Lung (tissue), 12 donors: ENCODE data around the gene PPOX. TPM values are rescaled to one million over a fixed set of nuclear protein-coding genes. Genes with fewer than 3 reads are reported as not detected.

ENCODE experiments used
- ATAC-seq: fragments of 200-7000 bp; cut with Tn5 transposase; one replicate; pipeline ENCODE4 v1.9.1; 2020; ENCODE audit warnings: moderate number of reproducible peaks; ENCODE audit not compliant: insufficient read depth, low FRiP score
- DNase-seq, 3 donors: peaks; one replicate each; pipeline ENCODE4 v3.0.0-alpha.2; 2013 to 2017
- H3K27ac ChIP-seq, 2 donors: one replicate each; pipeline ENCODE4 v1.5.1; 2013; ENCODE audit warnings: mild to moderate bottlenecking in 2 of 2, moderate library complexity in 2 of 2, control low read depth in 1 of 2, inconsistent platforms in 1 of 2, low read depth in 1 of 2, low read length in 1 of 2
- H3K27me3 ChIP-seq, 3 donors: one replicate each; pipeline ENCODE4 v1.5.1; 2013; ENCODE audit warnings: low read length in 2 of 3; ENCODE audit not compliant: control insufficient read depth in 3 of 3, insufficient read depth in 3 of 3
- H3K36me3 ChIP-seq, 4 donors: one replicate each; pipeline ENCODE4 v1.5.1; 2013; ENCODE audit warnings: low read length in 4 of 4, mild to moderate bottlenecking in 1 of 4, moderate library complexity in 1 of 4; ENCODE audit not compliant: control insufficient read depth in 4 of 4, insufficient read depth in 4 of 4
- H3K4me1 ChIP-seq, 5 donors: one replicate each; pipeline ENCODE4 v1.5.1; 2013; ENCODE audit warnings: low read length in 5 of 5, mild to moderate bottlenecking in 2 of 5, moderate library complexity in 1 of 5; ENCODE audit not compliant: control insufficient read depth in 5 of 5, insufficient read depth in 5 of 5
- H3K4me3 ChIP-seq: one replicate; pipeline ENCODE4 v1.5.1; 2013; ENCODE audit warnings: mild to moderate bottlenecking, control low read depth, moderate library complexity
- H3K9ac ChIP-seq, 2 donors: one replicate each; pipeline ENCODE4 v1.5.1; 2013; ENCODE audit warnings: low read length in 2 of 2, control low read depth in 1 of 2; ENCODE audit not compliant: insufficient read depth in 1 of 2
- H3K9me3 ChIP-seq, 4 donors: one replicate each; pipeline ENCODE4 v1.5.1; 2013; ENCODE audit warnings: low read length in 3 of 4, mild to moderate bottlenecking in 1 of 4, moderate library complexity in 1 of 4; ENCODE audit not compliant: control insufficient read depth in 4 of 4, insufficient read depth in 3 of 4
- WGBS, 2 donors: extraction: QIAGEN DNeasy Blood & Tissue Kit; methylation state at CpG; one replicate each; pipeline ENCODE4 v1.1.7; 2013; 5-methylcytosine and 5-hydroxymethylcytosine counted together
- polyA plus RNA-seq, 2 donors: library from polyadenylated mRNA; stranded (reverse); fragments of 200-250 nt; gene quantifications; one replicate each; pipeline ENCODE4 v1.2.1, GENCODE V29; 2013
- total RNA-seq, 2 donors: library from RNA; depleted of rRNA in 1 of 2; stranded (reverse); fragments of >200 nt in 1 of 2; gene quantifications; one replicate each; pipeline ENCODE4 v1.2.1, GENCODE V29; 2014 to 2021
- TF ChIP-seq, protein P1 (sequence below): IDR thresholded peaks from 2 replicates; pipeline ENCODE4 v1.5.1; 2012; ENCODE audit warnings: mild to moderate bottlenecking; ENCODE audit errors: control extremely low read depth, extremely low read depth
- donor health status: control.
- donor health status: control.
- donor health status: Bipolar disorder and iron deficiency.
- donor health status: healthy.
- donor health status: DM: yes; HTN: yes; CAD: no.

Gene PPOX
- total and polyA plus RNA-seq, 4 donors: 14.8 to 34.1 (median 33.0) TPM

DNA sequence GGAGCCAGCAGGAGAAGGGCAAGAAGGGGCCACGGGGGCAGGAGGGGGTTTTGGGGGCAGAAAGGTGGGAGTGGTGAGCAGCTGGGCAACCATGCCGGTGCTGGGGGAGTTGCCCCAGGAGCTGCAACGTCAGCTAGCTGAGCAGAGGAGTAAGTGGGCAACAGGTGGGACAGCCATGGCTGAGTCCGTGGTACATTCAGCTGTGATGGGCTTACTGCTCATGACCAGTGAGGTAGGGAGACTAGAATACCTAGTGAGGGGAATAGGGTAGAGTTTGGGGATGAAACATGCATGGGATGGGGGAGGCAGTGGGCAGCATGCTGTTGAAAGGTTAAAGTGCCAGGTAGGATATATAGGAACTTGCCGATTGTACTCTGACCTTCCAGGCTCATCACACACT, 4.6 kb upstream of the PPOX start:
- Histone ChIP-seq H3K4me3 (no peak overlapping the region), H3K9me3 (no peaks in the 10 kb centered on the region), H3K27ac (no peak overlapping the region), H3K4me1 (peaks cover 2 to 26% (median 9%) of the 10 kb centered on the region in 5 donors), H3K36me3 (peaks cover 2 to 32% (median 13%) of the 10 kb centered on the region in 4 donors), H3K27me3 (no peaks in the 10 kb centered on the region), H3K9ac (no peak overlapping the region)
- WGBS, 2 donors: 89% methylated on average over 5 of the region's 5 CpGs
- DNase-seq (no peak), ATAC-seq (no peak)
- TF ChIP-seq, protein P1, sequence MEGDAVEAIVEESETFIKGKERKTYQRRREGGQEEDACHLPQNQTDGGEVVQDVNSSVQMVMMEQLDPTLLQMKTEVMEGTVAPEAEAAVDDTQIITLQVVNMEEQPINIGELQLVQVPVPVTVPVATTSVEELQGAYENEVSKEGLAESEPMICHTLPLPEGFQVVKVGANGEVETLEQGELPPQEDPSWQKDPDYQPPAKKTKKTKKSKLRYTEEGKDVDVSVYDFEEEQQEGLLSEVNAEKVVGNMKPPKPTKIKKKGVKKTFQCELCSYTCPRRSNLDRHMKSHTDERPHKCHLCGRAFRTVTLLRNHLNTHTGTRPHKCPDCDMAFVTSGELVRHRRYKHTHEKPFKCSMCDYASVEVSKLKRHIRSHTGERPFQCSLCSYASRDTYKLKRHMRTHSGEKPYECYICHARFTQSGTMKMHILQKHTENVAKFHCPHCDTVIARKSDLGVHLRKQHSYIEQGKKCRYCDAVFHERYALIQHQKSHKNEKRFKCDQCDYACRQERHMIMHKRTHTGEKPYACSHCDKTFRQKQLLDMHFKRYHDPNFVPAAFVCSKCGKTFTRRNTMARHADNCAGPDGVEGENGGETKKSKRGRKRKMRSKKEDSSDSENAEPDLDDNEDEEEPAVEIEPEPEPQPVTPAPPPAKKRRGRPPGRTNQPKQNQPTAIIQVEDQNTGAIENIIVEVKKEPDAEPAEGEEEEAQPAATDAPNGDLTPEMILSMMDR: no peak

DNA sequence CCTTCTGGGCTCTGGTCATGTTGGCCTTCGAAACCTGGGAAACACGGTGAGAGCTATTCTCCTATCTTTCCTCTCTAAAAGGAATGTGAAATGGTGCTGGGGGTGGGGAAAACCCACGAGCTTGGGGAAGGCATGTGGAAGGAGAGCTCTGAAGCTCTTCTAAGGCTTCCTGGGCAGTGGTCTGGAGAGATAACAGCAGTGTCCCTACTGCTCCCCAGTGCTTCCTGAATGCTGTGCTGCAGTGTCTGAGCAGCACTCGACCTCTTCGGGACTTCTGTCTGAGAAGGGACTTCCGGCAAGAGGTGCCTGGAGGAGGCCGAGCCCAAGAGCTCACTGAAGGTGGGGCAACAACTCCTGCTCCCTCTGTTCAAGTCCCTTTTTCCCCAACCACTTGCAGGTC, 4.2 kb upstream of the PPOX start:
- no peak for DNase-seq
- peaks cover 2 to 29% (median 10%) of the 10 kb centered on the region in 5 donors for H3K4me1 ChIP-seq
- TF ChIP-seq, protein P1: no peak
- no peak for ATAC-seq
- no peaks in the 10 kb centered on the region for H3K9me3 ChIP-seq
- H3K27me3 ChIP-seq: no peaks in the 10 kb centered on the region
- peaks cover 0 to 28% (median 12%) of the 10 kb centered on the region in 4 donors for H3K36me3 ChIP-seq
- H3K27ac ChIP-seq: no peak overlapping the region
- no peak overlapping the region for H3K9ac ChIP-seq
- no peak overlapping the region for H3K4me3 ChIP-seq
- WGBS, 2 donors: 78 to 88% methylated on average over 7 of the region's 7 CpGs

DNA sequence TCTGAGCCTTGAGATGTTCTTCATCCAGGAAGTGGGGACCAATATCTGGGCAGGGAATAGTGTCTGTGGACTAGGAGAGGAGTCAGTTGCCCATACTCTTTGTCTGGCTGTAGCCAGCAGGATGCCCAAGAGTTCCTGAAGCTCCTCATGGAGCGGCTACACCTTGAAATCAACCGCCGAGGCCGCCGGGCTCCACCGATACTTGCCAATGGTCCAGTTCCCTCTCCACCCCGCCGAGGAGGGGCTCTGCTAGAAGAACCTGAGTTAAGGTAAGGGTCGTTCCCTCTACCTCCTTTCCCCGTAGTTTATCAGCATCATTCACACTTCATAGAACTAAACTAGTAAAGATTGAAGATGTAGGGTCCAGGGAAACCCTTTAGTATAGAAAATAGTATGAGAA, 3.4 kb upstream of the PPOX start:
- no peak for ATAC-seq
- H3K4me3 ChIP-seq: no peak overlapping the region
- no peak overlapping the region for H3K9ac ChIP-seq
- H3K9me3 ChIP-seq: no peaks in the 10 kb centered on the region
- peaks cover 2 to 33% (median 11%) of the 10 kb centered on the region in 5 donors for H3K4me1 ChIP-seq
- no peak overlapping the region for H3K27ac ChIP-seq
- no peak for DNase-seq
- TF ChIP-seq, protein P1: no peak
- H3K27me3 ChIP-seq: no peaks in the 10 kb centered on the region
- H3K36me3 ChIP-seq: peaks cover 0 to 23% (median 9%) of the 10 kb centered on the region in 4 donors
- WGBS, 2 donors: 94 to 95% methylated on average over 10 of the region's 10 CpGs

DNA sequence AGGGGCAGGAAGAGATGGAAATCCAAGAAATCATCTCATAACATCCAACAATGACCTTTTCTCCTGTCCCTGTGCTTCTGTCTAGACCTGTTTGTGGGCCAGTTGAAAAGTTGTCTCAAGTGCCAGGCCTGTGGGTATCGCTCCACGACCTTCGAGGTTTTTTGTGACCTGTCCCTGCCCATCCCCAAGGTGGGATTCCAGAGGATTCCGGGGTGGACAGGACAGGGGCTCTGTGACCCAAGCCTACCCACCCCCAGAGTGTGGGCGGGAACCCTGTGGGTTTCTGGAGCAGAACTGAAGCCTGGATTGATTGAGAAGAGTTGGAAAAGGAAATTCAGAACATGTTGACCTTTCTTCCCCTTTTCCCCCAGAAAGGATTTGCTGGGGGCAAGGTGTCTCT, 2.4 kb upstream of the PPOX start:
- Histone ChIP-seq H3K9ac (no peak overlapping the region), H3K36me3 (peaks cover 0 to 19% (median 9%) of the 10 kb centered on the region in 4 donors), H3K4me1 (peaks cover 0 to 31% (median 11%) of the 10 kb centered on the region in 5 donors), H3K4me3 (no peak overlapping the region), H3K27me3 (no peaks in the 10 kb centered on the region), H3K27ac (no peak overlapping the region), H3K9me3 (no peaks in the 10 kb centered on the region)
- ATAC-seq: no peak
- WGBS, 2 donors: 91 to 93% methylated on average over 5 of the region's 5 CpGs
- DNase-seq: no peak
- TF ChIP-seq, protein P1: no peak
